HG03135 (cell line): ENCODE measurements around the gene TMEM44.
"Not testable (repeated sequence)": the region's sequence is repeated elsewhere in the genome, so short reads cannot be mapped to it uniquely, and the experiment has no call there.

Experiments used
- ATAC-seq: cut with Tn5 transposase; IDR thresholded peaks from one replicate; pipeline ENCODE4 v1.9.1; 2021; ENCODE audit warnings: mild to moderate bottlenecking, moderate library complexity; ENCODE audit not compliant: unreplicated experiment

The TMEM44 gene

DNA sequence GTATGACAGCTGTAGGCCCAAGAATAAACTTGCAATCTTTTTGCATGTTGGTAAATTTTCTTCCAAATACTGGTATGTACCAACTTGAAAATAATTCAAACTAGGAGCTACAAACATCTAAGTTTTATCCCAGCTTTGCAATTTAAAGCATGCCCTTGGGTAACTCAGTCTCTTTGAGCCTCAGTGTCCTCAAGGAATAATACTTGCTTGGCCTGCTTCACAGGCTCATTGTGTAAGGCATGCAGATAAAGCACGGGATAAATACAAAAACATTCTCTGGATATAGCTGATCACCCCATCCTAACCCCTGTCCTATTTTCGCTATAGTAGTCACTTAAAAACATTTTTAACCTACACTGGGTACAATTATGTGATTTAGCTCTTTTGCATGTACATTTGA lies 9.6 kb upstream of the TMEM44 start:
- ATAC-seq: no peak

- ATAC-seq: no peak
Observed at GRCh38 chr3:194640829-194641228, 7.6 kb upstream of the TMEM44 start.

DNA sequence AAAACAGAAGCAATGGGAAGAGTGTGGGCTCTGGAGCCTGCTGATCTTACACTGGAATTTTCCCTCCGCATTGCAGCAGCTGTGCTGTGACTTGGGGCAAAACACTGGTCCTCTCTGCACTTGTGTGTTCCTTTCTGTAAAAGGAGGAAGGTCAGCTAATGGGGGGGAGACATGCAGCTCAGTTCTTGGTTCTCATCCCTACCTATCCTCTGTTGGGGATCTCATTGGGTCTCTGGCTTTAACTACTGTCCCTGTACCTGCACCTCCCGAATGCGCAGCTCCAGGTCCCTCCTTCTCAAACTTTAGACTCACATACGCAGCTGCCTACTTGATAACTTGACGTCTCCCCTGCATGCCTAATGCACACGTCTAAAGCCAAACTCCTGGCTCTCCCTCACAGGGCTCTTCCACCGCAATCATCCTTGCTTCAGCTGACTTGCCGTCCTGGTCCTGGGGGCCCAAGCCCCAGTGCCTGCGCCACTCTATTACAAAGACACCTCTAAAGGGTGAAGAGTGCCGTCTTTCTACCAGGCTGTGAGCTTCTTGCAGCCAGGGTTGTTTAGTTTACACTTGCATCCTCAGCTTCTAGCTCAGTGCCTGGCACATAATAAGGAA lies 5.9 kb upstream of the TMEM44 start:
- ATAC-seq: no peak

DNA sequence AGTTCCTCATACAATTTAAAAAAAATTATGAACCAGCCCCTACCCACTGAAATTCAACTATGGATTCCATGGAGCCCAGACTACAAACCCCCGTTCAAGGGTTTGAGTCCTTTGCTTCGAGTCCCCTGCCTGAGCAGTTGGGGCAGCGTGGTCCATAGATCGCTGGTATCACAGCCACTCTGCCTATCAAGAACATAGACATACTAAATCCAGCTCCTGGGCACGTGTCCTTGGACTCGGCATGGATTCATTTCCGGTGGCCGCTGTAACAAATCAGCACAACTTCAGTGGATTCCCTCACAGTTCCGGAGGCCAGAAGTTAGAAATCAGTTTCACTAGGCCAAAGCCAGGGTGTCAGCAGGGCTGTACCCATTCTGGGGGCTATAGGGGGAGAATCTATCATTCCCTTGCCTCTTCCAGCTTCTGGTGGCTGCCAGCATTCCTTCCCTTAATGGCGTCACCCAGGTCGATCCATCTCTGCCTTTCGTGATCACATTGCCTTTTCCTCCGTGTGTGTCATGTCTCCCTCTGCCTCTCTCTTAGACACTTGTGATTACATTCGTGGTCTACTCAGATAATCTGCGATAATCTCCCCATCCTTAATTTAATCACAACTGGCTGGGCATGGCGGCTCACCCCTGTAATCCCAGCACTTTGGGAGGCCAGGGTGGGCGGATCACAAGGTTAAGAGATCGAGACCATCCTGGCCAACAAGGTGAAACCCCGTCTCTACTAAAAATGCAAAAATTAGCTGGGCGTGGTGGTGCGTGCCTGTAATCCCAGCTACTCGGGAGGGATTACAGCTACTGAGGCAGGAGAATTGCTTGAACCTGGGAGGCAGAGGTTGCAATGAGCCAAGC lies 4.6 kb upstream of the TMEM44 start:
- no peak for ATAC-seq

GRCh38 chr3:194637066-194637465 lies 3.8 kb upstream of the TMEM44 start:
- ATAC-seq: no peak

- peak; percentile 53 for ATAC-seq
Observed at GRCh38 chr3:194632809-194633348, 340 bp downstream of the TMEM44 start.

GRCh38 chr3:194632226-194632808 lies 902 bp downstream of the TMEM44 start:
- ATAC-seq: no peak

DNA sequence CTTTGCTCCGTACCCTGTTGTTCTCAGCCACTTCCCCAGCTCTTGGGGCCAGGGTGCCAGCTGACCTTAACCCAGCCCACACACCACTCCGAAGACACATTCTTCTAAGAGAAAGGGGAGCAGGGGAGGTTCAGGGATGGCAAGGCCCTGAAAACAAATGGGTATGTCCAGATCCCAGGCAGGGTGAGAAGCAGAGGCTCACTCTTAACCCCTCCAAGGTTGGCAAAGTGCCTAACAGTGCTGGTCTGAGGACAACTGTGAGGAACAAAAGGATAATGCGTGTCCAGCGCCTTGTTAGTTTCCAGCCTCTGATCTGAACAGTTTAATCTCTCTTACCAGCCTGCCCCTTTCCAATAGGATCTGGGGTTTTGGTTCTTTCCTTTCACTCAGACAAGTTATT lies 1.5 kb downstream of the TMEM44 start:
- no peak for ATAC-seq

GRCh38 chr3:194630681-194631080 lies 2.5 kb downstream of the TMEM44 start:
- ATAC-seq: not testable (repeated sequence)

- ATAC-seq: no peak
Observed at GRCh38 chr3:194624956-194625355, 8.3 kb downstream of the TMEM44 start.

DNA sequence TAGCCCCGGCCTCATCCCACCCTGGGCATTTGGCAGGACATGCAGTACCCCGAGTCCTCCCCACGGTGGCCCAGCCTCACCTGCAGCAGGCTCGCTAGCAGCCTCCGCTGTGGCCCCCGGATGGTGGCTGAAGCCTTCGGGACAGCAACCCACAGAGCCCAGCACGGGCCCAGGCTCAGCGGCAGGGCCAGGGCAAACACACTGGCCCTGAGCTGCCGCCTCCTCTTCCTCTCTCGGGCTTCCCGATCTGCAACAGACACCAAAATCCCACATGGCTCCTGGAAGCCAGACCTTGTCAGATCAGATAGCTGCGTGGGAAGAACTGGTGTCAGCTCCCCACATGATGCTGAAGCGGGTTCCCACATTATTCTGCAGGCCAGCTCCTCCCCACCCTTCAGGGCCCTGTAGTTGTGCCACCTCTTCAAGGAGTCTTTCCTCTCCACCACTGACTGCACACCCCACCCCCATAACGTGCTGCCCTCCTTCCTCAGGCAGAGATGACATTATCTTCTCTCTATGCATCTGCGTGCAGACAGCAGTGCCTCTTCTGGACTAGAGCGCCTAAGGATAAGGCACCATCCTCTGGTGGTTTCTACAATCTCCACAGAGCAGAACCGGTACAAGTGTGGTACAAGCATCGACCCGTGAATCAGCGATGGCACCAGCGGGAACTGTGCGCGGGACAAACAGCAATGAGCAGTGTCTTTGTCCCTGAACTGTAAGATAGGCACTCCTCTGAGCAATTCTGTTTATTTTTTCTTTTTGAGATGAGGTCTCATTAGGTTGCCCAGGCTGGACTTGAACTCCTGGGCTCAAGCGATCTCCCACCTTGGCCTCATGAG lies 9.5 kb downstream of the TMEM44 start:
- ATAC-seq: no peak

- ATAC-seq: no peak
Observed at GRCh38 chr3:194622621-194623340, 10.4 kb downstream of the TMEM44 start.

DNA sequence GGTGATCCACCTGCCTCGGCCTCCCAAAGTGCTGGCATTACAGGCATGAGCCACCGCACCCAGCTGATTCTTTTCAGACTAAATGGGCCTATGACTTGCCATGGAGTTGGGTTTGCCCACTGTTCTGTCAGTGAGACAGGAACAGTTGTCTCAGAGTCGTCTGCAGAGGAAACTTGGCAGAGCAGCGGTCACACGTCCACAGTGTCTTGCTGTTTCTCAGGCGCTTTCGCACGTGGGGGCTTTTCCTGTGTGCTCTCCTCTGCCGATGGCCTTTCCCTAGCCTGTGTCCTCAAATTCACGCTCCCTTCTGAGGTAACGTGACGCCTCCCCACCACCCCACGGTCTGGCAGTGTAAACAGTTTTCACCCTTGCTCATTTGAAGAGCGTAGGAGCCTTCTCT lies 11.3 kb downstream of the TMEM44 start:
- ATAC-seq: no peak

GRCh38 chr3:194620196-194620595 lies 13.0 kb downstream of the TMEM44 start:
- ATAC-seq: no peak

DNA sequence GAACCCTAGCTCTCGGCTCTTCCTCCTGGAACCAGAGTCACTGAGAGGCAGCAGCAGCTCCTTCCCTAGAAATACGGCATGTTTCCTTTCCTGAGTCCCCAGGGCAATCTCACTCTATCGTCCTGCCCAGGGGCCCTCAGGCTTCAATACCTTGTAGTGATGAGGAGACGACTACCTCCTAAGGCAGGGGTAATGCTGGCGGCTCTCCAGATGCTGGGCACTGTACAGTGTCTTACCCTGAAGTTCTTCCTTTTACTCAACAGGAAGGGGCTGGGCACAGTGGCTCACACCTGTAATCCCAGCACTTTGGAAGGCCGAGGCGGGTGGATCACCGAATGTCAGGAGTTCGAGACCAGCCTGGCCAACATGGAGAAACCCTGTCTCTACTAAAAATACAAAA lies 13.5 kb downstream of the TMEM44 start:
- ATAC-seq: no peak

DNA sequence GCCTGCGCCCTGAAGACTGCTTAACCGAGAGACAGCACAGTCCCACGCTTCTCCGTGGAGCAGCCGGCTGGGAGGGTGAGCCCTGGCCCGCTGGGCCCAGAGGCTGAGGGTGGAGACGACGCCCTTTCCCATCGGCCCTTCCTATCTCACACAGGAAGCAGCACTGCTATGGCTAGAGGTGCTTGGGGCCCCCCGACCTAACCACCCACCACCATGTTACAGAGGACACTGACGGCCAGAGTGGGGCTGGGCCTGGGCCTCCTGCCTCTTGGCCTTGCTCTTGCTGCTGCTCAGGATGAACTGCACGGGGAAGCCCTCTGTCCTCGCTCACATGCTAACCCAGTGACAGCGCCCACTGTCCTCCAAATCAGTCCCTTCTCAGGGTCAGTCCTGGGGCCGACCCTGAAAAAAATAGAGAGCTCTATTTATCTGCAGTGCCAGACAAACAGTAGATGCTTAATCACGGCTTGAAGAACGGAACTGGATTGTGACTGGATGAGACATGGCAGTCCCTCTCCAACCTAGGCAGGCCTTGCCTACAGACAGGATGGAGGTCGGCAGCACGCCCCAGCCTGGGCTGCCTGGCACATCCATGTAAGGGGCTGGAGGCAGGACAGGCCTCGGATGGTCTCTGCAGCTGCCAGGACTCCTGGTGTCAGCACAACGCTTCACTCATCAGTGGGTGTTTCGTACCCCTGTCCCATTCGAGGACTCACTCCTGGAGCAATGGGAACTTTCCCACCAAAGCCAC lies 14.2 kb downstream of the TMEM44 start:
- ATAC-seq: no peak

GRCh38 chr3:194617827-194618226 lies 15.4 kb downstream of the TMEM44 start:
- no peak for ATAC-seq

DNA sequence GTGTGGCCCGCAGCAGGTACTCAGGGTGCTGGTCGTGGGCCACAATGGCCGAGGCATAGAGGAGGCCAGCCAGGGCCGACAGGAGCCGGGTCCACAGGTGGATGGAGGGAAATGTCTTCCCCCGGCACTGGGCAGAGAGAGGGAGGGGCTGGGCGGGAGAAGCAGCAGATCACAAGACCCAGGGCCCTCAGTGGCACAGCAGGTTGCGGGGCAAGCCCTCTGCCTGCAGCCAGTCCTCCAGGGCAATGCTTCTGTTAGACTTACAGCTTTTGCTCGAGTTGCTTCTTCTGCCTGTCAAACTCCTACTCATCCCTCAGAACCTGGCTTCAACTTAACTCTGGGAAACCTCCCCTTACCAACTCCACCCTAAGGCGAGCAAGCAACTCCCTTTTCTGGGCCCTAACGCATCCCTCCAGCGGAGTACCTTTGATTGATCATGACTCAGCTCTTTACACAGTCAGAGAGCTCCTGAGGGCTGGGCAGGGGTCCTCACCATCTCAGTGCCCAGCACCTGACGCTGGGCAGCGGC lies 16.0 kb downstream of the TMEM44 start:
- ATAC-seq: no peak

DNA sequence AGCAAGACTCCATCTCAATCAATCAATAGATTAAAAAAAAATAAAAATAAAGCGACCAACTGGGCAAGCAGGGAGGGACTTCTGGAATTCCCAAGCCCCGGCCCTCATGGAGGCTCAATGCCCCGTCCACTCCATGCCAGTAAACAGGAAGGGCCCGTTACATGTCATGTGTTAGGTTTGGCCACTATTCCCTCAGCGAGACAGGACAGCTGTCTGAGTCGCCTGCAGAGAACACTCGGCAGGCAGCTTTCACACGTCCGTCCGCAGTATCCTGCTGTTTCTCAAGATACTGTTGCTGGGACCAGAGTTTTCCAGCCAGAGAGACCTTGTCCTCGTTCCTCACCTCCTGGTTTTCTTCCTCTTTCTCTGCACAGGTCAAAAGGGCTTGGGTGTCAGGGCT lies 18.0 kb downstream of the TMEM44 start:
- ATAC-seq: no peak
